Esophagus muscularis mucosa (tissue), 4 donors: Measurements from ENCODE around the gene TPGS2. TPM values are rescaled to one million over a fixed set of nuclear protein-coding genes. Genes with fewer than 3 reads are reported as not detected.
A peak's percentile ranks its signal among the peaks of the same experiment; 100 is the strongest.

Experiments used
- DNase-seq: peaks from one replicate; pipeline ENCODE4 v3.0.0-alpha.2; 2017; ENCODE audit errors: extremely low spot score
- H3K27ac ChIP-seq, 4 donors: fragments of 200-600 bp; sonication (generic); replicated peaks in 1 of 4; 1 replicate in 3 of 4; 2 replicates in 1 of 4; pipeline ENCODE4 v1.5.1; 2016 to 2019; ENCODE audit warnings: mild to moderate bottlenecking in 1 of 4
- H3K27me3 ChIP-seq, 4 donors: fragments of 200-600 bp; sonication (generic); one replicate each; pipeline versions ENCODE4 v1.5.1 to v1.6.0; 2016 to 2019
- H3K36me3 ChIP-seq, 4 donors: fragments of 200-600 bp; sonication (generic); one replicate each; pipeline ENCODE4 v1.5.1; 2016 to 2019
- H3K4me1 ChIP-seq, 4 donors: fragments of 200-600 bp; sonication (generic); one replicate each; pipeline ENCODE4 v1.5.1; 2016 to 2019
- H3K4me3 ChIP-seq, 4 donors: fragments of 200-600 bp; sonication (generic); 1 replicate in 2 of 4; 2 replicates in 2 of 4; pipeline ENCODE4 v1.5.1; 2016 to 2019; ENCODE audit warnings: mild to moderate bottlenecking in 4 of 4, moderate library complexity in 1 of 4
- H3K9me3 ChIP-seq, 4 donors: fragments of 200-600 bp; sonication (generic); 1 replicate in 3 of 4; 2 replicates in 1 of 4; pipeline ENCODE4 v1.5.1; 2016 to 2019
- EP300 ChIP-seq: sonication (generic); formaldehyde crosslinking; IDR thresholded peaks from one replicate; pipeline ENCODE4 v1.6.1; 2017; ENCODE audit warnings: antibody characterized with exemption
- POLR2A ChIP-seq: fragments of 450-650 bp; IDR thresholded peaks from one replicate; pipeline ENCODE4 v1.6.1; 2017; ENCODE audit warnings: antibody characterized with exemption, moderate library complexity, mild to moderate bottlenecking, low read depth
- POLR2AphosphoS5 ChIP-seq, 2 donors: sonication (generic); formaldehyde crosslinking; IDR thresholded peaks; one replicate each; pipeline ENCODE4 v1.6.1; 2017; ENCODE audit warnings: antibody characterized with exemption in 2 of 2
- WGBS: methylation state at CpG from one replicate; pipeline ENCODE4 v1.1.5; 2018; 5-methylcytosine and 5-hydroxymethylcytosine counted together
- intact Hi-C: fragments of 100-400 bp; cut with DNase I; formaldehyde crosslinking; loops from one replicate; pipeline ENCODE4 v1.15.1; 2023
- total RNA-seq, 4 donors: library from RNA; depleted of rRNA; stranded (reverse); fragments of >200 nt; gene quantifications; one replicate each; pipeline versions ENCODE4 v1.1.0 to v1.2.1, GENCODE V29; 2016
- TF ChIP-seq, protein P1 (sequence below), 3 experiments: fragments of 200-600 bp in 2 of 3; fragments of 450-650 bp in 1 of 3; sonication (generic) in 2 of 3; IDR thresholded peaks; one replicate each; pipeline ENCODE4 v1.5.1; 2017 to 2019; ENCODE audit warnings: antibody characterized with exemption in 3 of 3, mild to moderate bottlenecking in 2 of 3, moderate library complexity in 1 of 3

The TPGS2 gene
- total RNA-seq, 4 donors from 2014 or later, result 74.3 to 117 (median 91.5) TPM

GRCh38 chr18:36780748-36781147, 48.1 kb downstream of the TPGS2 start:
- TF ChIP-seq, protein P1, sequence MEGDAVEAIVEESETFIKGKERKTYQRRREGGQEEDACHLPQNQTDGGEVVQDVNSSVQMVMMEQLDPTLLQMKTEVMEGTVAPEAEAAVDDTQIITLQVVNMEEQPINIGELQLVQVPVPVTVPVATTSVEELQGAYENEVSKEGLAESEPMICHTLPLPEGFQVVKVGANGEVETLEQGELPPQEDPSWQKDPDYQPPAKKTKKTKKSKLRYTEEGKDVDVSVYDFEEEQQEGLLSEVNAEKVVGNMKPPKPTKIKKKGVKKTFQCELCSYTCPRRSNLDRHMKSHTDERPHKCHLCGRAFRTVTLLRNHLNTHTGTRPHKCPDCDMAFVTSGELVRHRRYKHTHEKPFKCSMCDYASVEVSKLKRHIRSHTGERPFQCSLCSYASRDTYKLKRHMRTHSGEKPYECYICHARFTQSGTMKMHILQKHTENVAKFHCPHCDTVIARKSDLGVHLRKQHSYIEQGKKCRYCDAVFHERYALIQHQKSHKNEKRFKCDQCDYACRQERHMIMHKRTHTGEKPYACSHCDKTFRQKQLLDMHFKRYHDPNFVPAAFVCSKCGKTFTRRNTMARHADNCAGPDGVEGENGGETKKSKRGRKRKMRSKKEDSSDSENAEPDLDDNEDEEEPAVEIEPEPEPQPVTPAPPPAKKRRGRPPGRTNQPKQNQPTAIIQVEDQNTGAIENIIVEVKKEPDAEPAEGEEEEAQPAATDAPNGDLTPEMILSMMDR (IDR thresholded peaks at IDR 0.05), result no peak
- TF ChIP-seq EP300 (no peak), POLR2AphosphoS5 (IDR thresholded peaks at IDR 0.05) (no peak), POLR2A (no peak)
- H3K36me3 ChIP-seq, result peaks cover 6 to 45% (median 15%) of the 10 kb centered on the region in 4 donors
- no peak overlapping the region for H3K27ac ChIP-seq
- 76% methylated on average over 2 of the region's 2 CpGs for WGBS
- no peak overlapping the region for H3K4me3 ChIP-seq
- H3K27me3 ChIP-seq, result no peaks in the 10 kb centered on the region
- peaks cover 0 to 9% (median 0%) of the 10 kb centered on the region in 4 donors for H3K4me1 ChIP-seq
- DNase-seq, result no peak
- H3K9me3 ChIP-seq, result no peaks in the 10 kb centered on the region
- intact Hi-C loops, result no loop called here

- Histone ChIP-seq H3K27me3 (no peaks in the 10 kb centered on the region), H3K36me3 (peaks cover 6 to 56% (median 18%) of the 10 kb centered on the region in 4 donors), H3K27ac (no peak overlapping the region), H3K9me3 (no peaks in the 10 kb centered on the region), H3K4me1 (peaks cover 0 to 9% (median 0%) of the 10 kb centered on the region in 4 donors), H3K4me3 (no peak overlapping the region)
- no peak for TF ChIP-seq EP300
- no peak for TF ChIP-seq POLR2AphosphoS5 (IDR thresholded peaks at IDR 0.05)
- TF ChIP-seq, protein P1 (IDR thresholded peaks at IDR 0.05), result no peak
- TF ChIP-seq POLR2A, result no peak
- no peak for DNase-seq
- WGBS, result 93% methylated on average over 1 of the region's 1 CpG
- intact Hi-C loops, result no loop called here
Observed at GRCh38 chr18:36777566-36777965, 51.2 kb downstream of the TPGS2 start.

DNA sequence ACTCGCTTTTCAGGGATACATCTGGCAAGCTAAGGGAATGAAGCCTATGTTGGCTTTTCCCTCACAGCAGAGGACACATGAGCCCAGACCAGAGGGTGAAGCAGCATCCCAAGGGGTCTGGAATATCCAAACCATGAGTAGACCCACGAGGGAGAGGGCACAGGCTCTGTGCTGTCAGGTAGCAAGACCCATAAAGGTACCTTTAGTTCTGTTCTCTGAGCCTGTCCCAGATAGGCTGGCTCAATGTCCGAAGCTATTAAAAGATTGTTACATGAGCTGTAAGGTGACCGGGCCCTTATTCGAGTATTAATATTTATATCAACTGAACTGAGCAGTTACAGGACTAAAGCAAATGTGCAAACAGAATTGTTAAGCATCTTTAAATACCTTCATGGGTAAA, 52.2 kb downstream of the TPGS2 start:
- no peak overlapping the region for H3K27ac ChIP-seq
- 96% methylated on average over 5 of the region's 5 CpGs for WGBS

DNA sequence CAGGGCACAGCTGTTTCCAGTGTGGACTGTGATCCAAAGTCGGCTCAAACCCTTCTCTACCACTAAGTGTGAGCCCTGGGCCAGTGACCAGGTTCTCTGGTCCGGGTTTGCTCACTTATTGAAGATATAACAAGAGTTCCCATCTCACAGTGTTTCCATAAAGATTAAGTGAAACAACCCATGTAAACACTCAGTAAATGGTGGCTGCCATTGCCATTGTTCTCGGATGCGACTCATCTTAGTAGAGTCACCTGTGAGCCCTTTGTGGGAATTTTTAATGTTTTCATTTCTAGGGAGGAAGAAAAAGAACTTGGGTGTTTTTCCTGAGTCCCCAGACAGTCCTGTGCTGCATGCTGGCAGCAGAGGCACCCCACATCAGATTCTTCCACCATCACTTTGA, 53.4 kb downstream of the TPGS2 start:
- intact Hi-C loops, result no loop called here

More for the DNA sequence above, 52.2 kb downstream of the TPGS2 start:
- no peak overlapping the region for H3K4me3 ChIP-seq
- H3K9me3 ChIP-seq, result no peaks in the 10 kb centered on the region
- intact Hi-C loops, result no loop called here
- TF ChIP-seq, protein P1 (IDR thresholded peaks at IDR 0.05), result no peak
- TF ChIP-seq POLR2A (no peak), EP300 (no peak), POLR2AphosphoS5 (IDR thresholded peaks at IDR 0.05) (no peak)
- peak; percentile 68 for DNase-seq
- H3K4me1 ChIP-seq, result peaks cover 0 to 9% (median 0%) of the 10 kb centered on the region in 4 donors
- peaks cover 6 to 50% (median 18%) of the 10 kb centered on the region in 4 donors for H3K36me3 ChIP-seq
- no peaks in the 10 kb centered on the region for H3K27me3 ChIP-seq

More for the DNA sequence above, 53.4 kb downstream of the TPGS2 start:
- H3K4me3 ChIP-seq, result no peak overlapping the region
- H3K27ac ChIP-seq, result no peak overlapping the region
- DNase-seq, result peak; percentile 75
- H3K4me1 ChIP-seq, result peaks cover 0 to 9% (median 0%) of the 10 kb centered on the region in 4 donors
- WGBS, result 94% methylated on average over 4 of the region's 4 CpGs
- no peaks in the 10 kb centered on the region for H3K9me3 ChIP-seq
- no peak for TF ChIP-seq EP300
- TF ChIP-seq POLR2AphosphoS5 (IDR thresholded peaks at IDR 0.05), result no peak
- no peak for TF ChIP-seq POLR2A
- TF ChIP-seq, protein P1 (IDR thresholded peaks at IDR 0.05), result no peak
- peaks cover 6 to 37% (median 14%) of the 10 kb centered on the region in 4 donors for H3K36me3 ChIP-seq
- no peaks in the 10 kb centered on the region for H3K27me3 ChIP-seq
